PC-9 (cell line): ENCODE results near the gene PHLDA2. TPM values are rescaled to one million over a fixed set of nuclear protein-coding genes. Genes with fewer than 3 reads are reported as not detected.

Experiments used
- BruUV-seq: library from RNA; stranded (reverse); fragments of 400-500 nt; replicated peaks from 2 replicates; lab custom pipeline; 2021; lab: Mats Ljungman, UMichigan
- CTCF ChIA-PET: fragments of 300-600 bp; sonication (Branson Sonifier 250); formaldehyde crosslinking; loops from one replicate; lab custom pipeline; 2022; ENCODE audit warnings: antibody characterized with exemption; lab: Charles Lee
- POLR2A ChIA-PET: fragments of 300-600 bp; sonication (Branson Sonifier 250); formaldehyde crosslinking; loops from one replicate; lab custom pipeline; 2022; ENCODE audit warnings: antibody characterized with exemption; ENCODE audit not compliant: unreplicated experiment; lab: Charles Lee
- DNase-seq, 2 experiments: peaks; one replicate each; pipeline versions ENCODE4 v3.0.0 to v3.0.0-alpha.2; 2015 to 2022; ENCODE audit warnings: mixed read lengths in 1 of 2
- H2AFZ ChIP-seq: fragments of 200-600 bp; sonication (generic); 2 replicates; pipeline ENCODE4 v1.8.1; 2017; ENCODE audit warnings: antibody characterized with exemption
- H3F3A ChIP-seq: fragments of 200-600 bp; sonication (generic); 2 replicates; pipeline ENCODE4 v1.8.1; 2017; ENCODE audit warnings: antibody characterized with exemption, mild to moderate bottlenecking, low read depth; ENCODE audit not compliant: insufficient read depth
- H3K27ac ChIP-seq: fragments of 200-600 bp; sonication (generic); 2 replicates; pipeline ENCODE4 v1.6.1; 2016; ENCODE audit warnings: mixed run types
- H3K27me3 ChIP-seq: fragments of 200-600 bp; sonication (generic); 2 replicates; pipeline ENCODE4 v1.6.1; 2016; ENCODE audit warnings: low read depth, mixed run types; ENCODE audit not compliant: insufficient read depth
- H3K36me3 ChIP-seq: fragments of 200-600 bp; sonication (generic); 2 replicates; pipeline ENCODE4 v1.6.1; 2016; ENCODE audit warnings: low read depth, mixed run types
- H3K4me1 ChIP-seq: fragments of 200-600 bp; sonication (generic); replicated peaks from 2 replicates; pipeline ENCODE4 v1.6.1; 2016; ENCODE audit warnings: mixed run types; ENCODE audit not compliant: insufficient read depth
- H3K4me2 ChIP-seq: fragments of 200-600 bp; sonication (generic); 2 replicates; pipeline ENCODE4 v1.6.1; 2017; ENCODE audit warnings: mixed run types
- H3K4me3 ChIP-seq: fragments of 200-600 bp; sonication (generic); 2 replicates; pipeline ENCODE4 v1.6.1; 2016; ENCODE audit warnings: mixed run types
- H3K79me2 ChIP-seq: fragments of 200-600 bp; sonication (generic); 2 replicates; pipeline ENCODE4 v1.6.1; 2017; ENCODE audit warnings: low read depth, mixed run types
- H3K9me2 ChIP-seq: fragments of 200-600 bp; sonication (generic); 2 replicates; pipeline ENCODE4 v1.8.1; 2017; ENCODE audit warnings: mild to moderate bottlenecking; ENCODE audit not compliant: insufficient read depth
- H3K9me3 ChIP-seq: fragments of 200-600 bp; sonication (generic); 2 replicates; pipeline ENCODE4 v1.8.1; 2016; ENCODE audit warnings: low read depth; ENCODE audit not compliant: insufficient read depth
- H4K20me1 ChIP-seq: fragments of 200-600 bp; sonication (generic); 2 replicates; pipeline ENCODE4 v1.8.1; 2017; ENCODE audit not compliant: insufficient read depth
- CTCF ChIP-seq: fragments of 200-600 bp; sonication (generic); conservative IDR thresholded peaks from 2 replicates; pipeline ENCODE4 v1.6.1; 2017; ENCODE audit warnings: mixed run types, antibody characterized with exemption, mild to moderate bottlenecking, moderate library complexity
- EZH2 ChIP-seq: fragments of 200-600 bp; sonication (generic); IDR thresholded peaks from 2 replicates; pipeline ENCODE4 v1.8.0; 2017; ENCODE audit warnings: antibody characterized with exemption, low read depth
- intact Hi-C: fragments of 100-400 bp; cut with micrococcal nuclease; formaldehyde crosslinking; loops from one replicate; pipeline ENCODE4 v1.10.0; 2022; ENCODE audit not compliant: unreplicated experiment
- total RNA-seq: library from RNA; stranded (reverse); gene quantifications from 2 replicates; pipeline ENCODE4 v1.2.3, GENCODE V29; 2021

Gene PHLDA2
- total RNA-seq, 1 experiment from 2014 or later, result 14.1 TPM

GRCh38 chr11:2881076-2881980, 47.9 kb downstream of the PHLDA2 start:
- Histone ChIP-seq H3K9me2 (no peaks in the 10 kb centered on the region), H2AFZ (no peak overlapping the region), H3K9me3 (no peaks in the 10 kb centered on the region), H3K4me3 (no peak overlapping the region), H3K36me3 (no peaks in the 10 kb centered on the region), H3K27ac (no peak overlapping the region), H4K20me1 (no peaks in the 10 kb centered on the region), H3K27me3 (no peaks in the 10 kb centered on the region), H3K4me1 (no peaks in the 10 kb centered on the region), H3F3A (no peaks in the 10 kb centered on the region), H3K79me2 (no peaks in the 10 kb centered on the region), H3K4me2 (no peak overlapping the region)
- TF ChIP-seq CTCF, result no peak
- no peak for TF ChIP-seq EZH2
- intact Hi-C loops, result no loop called here
- ChIA-PET CTCF (interaction anchor here (0.7 kb wide), 1 partner anchor 52 kb away, joined by 3 read pairs; no protein-coding TSS in a partner anchor), POLR2A (interaction anchor here (0.6 kb wide), 1 partner anchor 9 kb away, joined by 3 read pairs; no protein-coding TSS in a partner anchor)
- BruUV-seq, result no TSS peak
- DNase-seq, result no peak

GRCh38 chr11:2880646-2881045, 48.6 kb downstream of the PHLDA2 start:
- Histone ChIP-seq H3K9me3 (no peaks in the 10 kb centered on the region), H3K4me3 (no peak overlapping the region), H3K79me2 (no peaks in the 10 kb centered on the region), H3F3A (no peaks in the 10 kb centered on the region), H4K20me1 (no peaks in the 10 kb centered on the region), H3K27ac (no peak overlapping the region), H3K4me2 (no peak overlapping the region), H3K9me2 (no peaks in the 10 kb centered on the region), H3K27me3 (no peaks in the 10 kb centered on the region), H3K4me1 (no peaks in the 10 kb centered on the region), H3K36me3 (no peaks in the 10 kb centered on the region), H2AFZ (no peak overlapping the region)
- intact Hi-C loops, result no loop called here
- DNase-seq, result no peak
- BruUV-seq, result no TSS peak
- POLR2A ChIA-PET, result no interaction called here
- TF ChIP-seq CTCF (no peak), EZH2 (no peak)
- CTCF ChIA-PET, result no interaction called here

GRCh38 chr11:2878782-2879181, 50.4 kb downstream of the PHLDA2 start:
- no TSS peak for BruUV-seq
- no peak overlapping the region for H3K27ac ChIP-seq
- H3K9me3 ChIP-seq, result no peaks in the 10 kb centered on the region
- H3F3A ChIP-seq, result no peaks in the 10 kb centered on the region
- no peak overlapping the region for H2AFZ ChIP-seq
- no peaks in the 10 kb centered on the region for H4K20me1 ChIP-seq
- POLR2A ChIA-PET, result no interaction called here
- no peak for TF ChIP-seq EZH2
- TF ChIP-seq CTCF, result no peak
- CTCF ChIA-PET, result no interaction called here
- no peaks in the 10 kb centered on the region for H3K9me2 ChIP-seq
- intact Hi-C loops, result no loop called here
- no peaks in the 10 kb centered on the region for H3K79me2 ChIP-seq
- H3K4me2 ChIP-seq, result no peak overlapping the region
- H3K36me3 ChIP-seq, result no peaks in the 10 kb centered on the region
- no peaks in the 10 kb centered on the region for H3K27me3 ChIP-seq
- no peaks in the 10 kb centered on the region for H3K4me1 ChIP-seq
- H3K4me3 ChIP-seq, result no peak overlapping the region
- no peak for DNase-seq

Other genes with a start within 250 kb of the PHLDA2 start
- gene KCNQ1OT1, start 229.4 kb downstream of the PHLDA2 start, total RNA-seq, result 3.4 and 4.3 TPM in 2 replicates
- 5.1 and 7.6 TPM in 2 replicates for gene CDKN1C, start 43.6 kb downstream of the PHLDA2 start, total RNA-seq
- gene NAP1L4, start 62.9 kb upstream of the PHLDA2 start, total RNA-seq, result 73.3 and 86.7 TPM in 2 replicates
- 58.4 and 78.8 TPM in 2 replicates for gene CARS1, start 128.0 kb upstream of the PHLDA2 start, total RNA-seq
- 6.4 and 8.8 TPM in 2 replicates for gene OSBPL5, start 235.9 kb upstream of the PHLDA2 start, total RNA-seq